ENCODE measurements around the gene PRR5L.

The PRR5L gene

GRCh38 chr11:36354221-36355003, 58.3 kb downstream of the PRR5L start:
- Histone ChIP-seq H3K27ac (ENCODE audit: low read depth, low read length) (no peak overlapping the region), H3K27me3 (ENCODE audit: control insufficient read depth in 1 of 2, insufficient read depth in 2 of 2, low read length in 2 of 2) (no peaks in the 10 kb centered on the region), H3K9me3 (ENCODE audit: control insufficient read depth in 1 of 2, low read length in 2 of 2) (no peaks in the 10 kb centered on the region), H3K36me3 (ENCODE audit: control insufficient read depth in 1 of 2, insufficient read depth in 2 of 2, low read length in 2 of 2) (no peaks in the 10 kb centered on the region), H3K9ac (ENCODE audit: low read depth in 1 of 2, low read length in 2 of 2) (no peak overlapping the region), H3K4me1 (ENCODE audit: control insufficient read depth in 1 of 2, insufficient read depth in 2 of 2, low read length in 2 of 2) (peaks cover 0 to 12% of the 10 kb centered on the region in 2 donors), H3K4me3 (ENCODE audit: low read depth in 1 of 2, low read length in 2 of 2) (no peak overlapping the region)

- Histone ChIP-seq H3K4me3 (ENCODE audit: low read depth in 1 of 2, low read length in 2 of 2) (no peak overlapping the region), H3K27me3 (ENCODE audit: control insufficient read depth in 1 of 2, insufficient read depth in 2 of 2, low read length in 2 of 2) (no peaks in the 10 kb centered on the region), H3K36me3 (ENCODE audit: control insufficient read depth in 1 of 2, insufficient read depth in 2 of 2, low read length in 2 of 2) (no peaks in the 10 kb centered on the region), H3K9me3 (ENCODE audit: control insufficient read depth in 1 of 2, low read length in 2 of 2) (no peaks in the 10 kb centered on the region), H3K9ac (ENCODE audit: low read depth in 1 of 2, low read length in 2 of 2) (no peak overlapping the region), H3K4me1 (ENCODE audit: control insufficient read depth in 1 of 2, insufficient read depth in 2 of 2, low read length in 2 of 2) (peaks cover 7 to 20% of the 10 kb centered on the region in 2 donors), H3K27ac (ENCODE audit: low read depth, low read length) (no peak overlapping the region)
These were observed 60.1 kb downstream of the PRR5L start for GRCh38 chr11:36356201-36356600.

- H3K4me3 ChIP-seq (ENCODE audit: low read depth in 1 of 2, low read length in 2 of 2), result no peak overlapping the region
- no peaks in the 10 kb centered on the region for H3K9me3 ChIP-seq (ENCODE audit: control insufficient read depth in 1 of 2, low read length in 2 of 2)
- H3K36me3 ChIP-seq (ENCODE audit: control insufficient read depth in 1 of 2, insufficient read depth in 2 of 2, low read length in 2 of 2), result no peaks in the 10 kb centered on the region
- H3K9ac ChIP-seq (ENCODE audit: low read depth in 1 of 2, low read length in 2 of 2), result no peak overlapping the region
- no peaks in the 10 kb centered on the region for H3K27me3 ChIP-seq (ENCODE audit: control insufficient read depth in 1 of 2, insufficient read depth in 2 of 2, low read length in 2 of 2)
- no peak overlapping the region for H3K27ac ChIP-seq (ENCODE audit: low read depth, low read length)
- peaks cover 7 to 24% of the 10 kb centered on the region in 2 donors for H3K4me1 ChIP-seq (ENCODE audit: control insufficient read depth in 1 of 2, insufficient read depth in 2 of 2, low read length in 2 of 2)
These were observed 61.7 kb downstream of the PRR5L start for GRCh38 chr11:36357831-36358230.

- Histone ChIP-seq H3K9ac (ENCODE audit: low read depth in 1 of 2, low read length in 2 of 2) (no peak overlapping the region), H3K27me3 (ENCODE audit: control insufficient read depth in 1 of 2, insufficient read depth in 2 of 2, low read length in 2 of 2) (no peaks in the 10 kb centered on the region), H3K27ac (ENCODE audit: low read depth, low read length) (no peak overlapping the region)
These were observed 62.3 kb downstream of the PRR5L start for GRCh38 chr11:36358436-36358835.

GRCh38 chr11:36360318-36360717, 64.2 kb downstream of the PRR5L start:
- H3K27me3 ChIP-seq (ENCODE audit: control insufficient read depth in 1 of 2, insufficient read depth in 2 of 2, low read length in 2 of 2), result no peaks in the 10 kb centered on the region
- no peaks in the 10 kb centered on the region for H3K36me3 ChIP-seq (ENCODE audit: control insufficient read depth in 1 of 2, insufficient read depth in 2 of 2, low read length in 2 of 2)
- H3K9ac ChIP-seq (ENCODE audit: low read depth in 1 of 2, low read length in 2 of 2), result no peak overlapping the region
- peaks cover 13 to 28% of the 10 kb centered on the region in 2 donors for H3K4me1 ChIP-seq (ENCODE audit: control insufficient read depth in 1 of 2, insufficient read depth in 2 of 2, low read length in 2 of 2)
- H3K27ac ChIP-seq (ENCODE audit: low read depth, low read length), result no peak overlapping the region
- no peak overlapping the region for H3K4me3 ChIP-seq (ENCODE audit: low read depth in 1 of 2, low read length in 2 of 2)
- no peaks in the 10 kb centered on the region for H3K9me3 ChIP-seq (ENCODE audit: control insufficient read depth in 1 of 2, low read length in 2 of 2)

More at GRCh38 chr11:36358436-36358835, 62.3 kb downstream of the PRR5L start:
- Histone ChIP-seq H3K9me3 (ENCODE audit: control insufficient read depth in 1 of 2, low read length in 2 of 2) (no peaks in the 10 kb centered on the region), H3K36me3 (ENCODE audit: control insufficient read depth in 1 of 2, insufficient read depth in 2 of 2, low read length in 2 of 2) (no peaks in the 10 kb centered on the region), H3K4me1 (ENCODE audit: control insufficient read depth in 1 of 2, insufficient read depth in 2 of 2, low read length in 2 of 2) (peaks cover 8 to 30% of the 10 kb centered on the region in 2 donors), H3K4me3 (ENCODE audit: low read depth in 1 of 2, low read length in 2 of 2) (no peak overlapping the region)

- no peak overlapping the region for H3K9ac ChIP-seq (ENCODE audit: low read depth in 1 of 2, low read length in 2 of 2)
- H3K27ac ChIP-seq (ENCODE audit: low read depth, low read length), result no peak overlapping the region
- H3K27me3 ChIP-seq (ENCODE audit: control insufficient read depth in 1 of 2, insufficient read depth in 2 of 2, low read length in 2 of 2), result no peaks in the 10 kb centered on the region
- no peaks in the 10 kb centered on the region for H3K9me3 ChIP-seq (ENCODE audit: control insufficient read depth in 1 of 2, low read length in 2 of 2)
- H3K4me3 ChIP-seq (ENCODE audit: low read depth in 1 of 2, low read length in 2 of 2), result no peak overlapping the region
- H3K36me3 ChIP-seq (ENCODE audit: control insufficient read depth in 1 of 2, insufficient read depth in 2 of 2, low read length in 2 of 2), result no peaks in the 10 kb centered on the region
- H3K4me1 ChIP-seq (ENCODE audit: control insufficient read depth in 1 of 2, insufficient read depth in 2 of 2, low read length in 2 of 2), result peaks cover 13 to 28% of the 10 kb centered on the region in 2 donors
These were observed 64.8 kb downstream of the PRR5L start for GRCh38 chr11:36360826-36361415.

- Histone ChIP-seq H3K4me1 (ENCODE audit: control insufficient read depth in 1 of 2, insufficient read depth in 2 of 2, low read length in 2 of 2) (peaks cover 13 to 28% of the 10 kb centered on the region in 2 donors), H3K27me3 (ENCODE audit: control insufficient read depth in 1 of 2, insufficient read depth in 2 of 2, low read length in 2 of 2) (no peaks in the 10 kb centered on the region), H3K9ac (ENCODE audit: low read depth in 1 of 2, low read length in 2 of 2) (no peak overlapping the region), H3K4me3 (ENCODE audit: low read depth in 1 of 2, low read length in 2 of 2) (no peak overlapping the region), H3K9me3 (ENCODE audit: control insufficient read depth in 1 of 2, low read length in 2 of 2) (no peaks in the 10 kb centered on the region), H3K36me3 (ENCODE audit: control insufficient read depth in 1 of 2, insufficient read depth in 2 of 2, low read length in 2 of 2) (no peaks in the 10 kb centered on the region), H3K27ac (ENCODE audit: low read depth, low read length) (no peak overlapping the region)
These were observed 65.4 kb downstream of the PRR5L start for GRCh38 chr11:36361472-36361871.

GRCh38 chr11:36361901-36362391, 65.9 kb downstream of the PRR5L start:
- Histone ChIP-seq H3K9ac (ENCODE audit: low read depth in 1 of 2, low read length in 2 of 2) (no peak overlapping the region), H3K27ac (ENCODE audit: low read depth, low read length) (no peak overlapping the region), H3K4me3 (ENCODE audit: low read depth in 1 of 2, low read length in 2 of 2) (no peak overlapping the region), H3K4me1 (ENCODE audit: control insufficient read depth in 1 of 2, insufficient read depth in 2 of 2, low read length in 2 of 2) (peaks cover 13 to 28% of the 10 kb centered on the region in 2 donors), H3K9me3 (ENCODE audit: control insufficient read depth in 1 of 2, low read length in 2 of 2) (no peaks in the 10 kb centered on the region), H3K36me3 (ENCODE audit: control insufficient read depth in 1 of 2, insufficient read depth in 2 of 2, low read length in 2 of 2) (no peaks in the 10 kb centered on the region), H3K27me3 (ENCODE audit: control insufficient read depth in 1 of 2, insufficient read depth in 2 of 2, low read length in 2 of 2) (no peaks in the 10 kb centered on the region)

- Histone ChIP-seq H3K4me1 (ENCODE audit: control insufficient read depth in 1 of 2, insufficient read depth in 2 of 2, low read length in 2 of 2) (peaks cover 13 to 33% of the 10 kb centered on the region in 2 donors), H3K27ac (ENCODE audit: low read depth, low read length) (no peak overlapping the region)
These were observed 66.8 kb downstream of the PRR5L start for GRCh38 chr11:36362902-36363301.

More at GRCh38 chr11:36362902-36363301, 66.8 kb downstream of the PRR5L start:
- Histone ChIP-seq H3K36me3 (ENCODE audit: control insufficient read depth in 1 of 2, insufficient read depth in 2 of 2, low read length in 2 of 2) (no peaks in the 10 kb centered on the region), H3K9ac (ENCODE audit: low read depth in 1 of 2, low read length in 2 of 2) (no peak overlapping the region), H3K4me3 (ENCODE audit: low read depth in 1 of 2, low read length in 2 of 2) (no peak overlapping the region), H3K27me3 (ENCODE audit: control insufficient read depth in 1 of 2, insufficient read depth in 2 of 2, low read length in 2 of 2) (no peaks in the 10 kb centered on the region), H3K9me3 (ENCODE audit: control insufficient read depth in 1 of 2, low read length in 2 of 2) (no peaks in the 10 kb centered on the region)
